Stimulated activated naive CD8-positive, alpha-beta T cell treated with anti-CD3 and anti-CD28 coated beads, Interleukin-15, Interleukin-2, amounts not matched to agents 100 U/mL and 50 U/mL, for 24 hours (primary cell): ENCODE results near the gene YPEL5.
A peak's percentile ranks its signal among the peaks of the same experiment; 100 is the strongest.
"Not testable (repeated sequence)": the region's sequence is repeated elsewhere in the genome, so short reads cannot be mapped to it uniquely, and the experiment has no call there.

Experiments used
- ATAC-seq: fragments of 150-1000 bp; cut with Tn5 transposase; one replicate; pipeline ENCODE4 v1.10.0; 2021
- DNase-seq: peaks from one replicate; pipeline ENCODE4 v3.0.0; 2021

The YPEL5 gene

DNA sequence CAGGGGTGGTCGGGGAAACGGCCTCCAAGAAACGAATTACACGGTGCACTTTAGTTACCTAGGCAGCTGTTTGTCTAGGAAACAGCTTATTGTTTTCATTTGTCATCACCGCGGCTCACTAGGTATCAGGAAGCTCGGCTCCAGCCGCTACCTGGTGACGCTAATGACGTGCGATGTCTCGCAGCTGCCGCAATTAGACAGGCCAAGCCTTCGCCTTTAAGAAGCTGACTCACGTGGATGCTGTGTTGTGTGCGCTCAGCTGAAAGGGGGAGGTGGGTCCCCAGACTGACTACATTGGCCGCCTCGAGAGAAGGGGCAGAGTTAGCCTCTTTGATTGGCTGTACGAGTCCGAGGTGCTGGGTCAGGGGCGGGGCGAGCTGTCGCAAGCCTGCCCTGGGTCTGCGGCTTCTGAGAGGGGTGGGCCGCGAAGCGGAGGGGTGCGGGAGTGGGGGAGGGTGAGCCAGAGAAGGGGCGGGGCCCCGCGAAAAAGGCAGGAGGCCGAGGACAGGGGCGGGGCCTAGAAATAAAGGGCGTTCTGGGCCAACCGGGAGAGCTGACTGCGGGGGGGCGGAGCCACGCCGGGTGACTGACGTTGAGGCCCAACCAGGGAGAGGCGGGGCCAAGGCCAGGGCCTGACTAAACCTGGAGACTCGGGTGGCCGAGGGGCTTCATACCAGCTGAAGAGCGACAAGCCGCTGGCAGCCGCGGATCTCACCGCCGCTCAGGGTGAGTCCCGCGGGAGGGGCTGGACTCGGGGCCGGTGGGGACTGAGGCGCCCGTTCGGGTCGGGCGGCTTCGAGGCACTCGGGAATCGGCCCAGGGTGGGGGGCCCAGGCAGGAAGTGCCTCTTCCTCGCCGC, at the start of gene YPEL5:
TSS of gene YPEL5 (plus strand) at position 671 of the 859 bp plus-strand sequence. CDS start 9,645 bp downstream, outside the sequence.
- peak; percentile 96 for ATAC-seq
- DNase-seq: peak; percentile 99

DNA sequence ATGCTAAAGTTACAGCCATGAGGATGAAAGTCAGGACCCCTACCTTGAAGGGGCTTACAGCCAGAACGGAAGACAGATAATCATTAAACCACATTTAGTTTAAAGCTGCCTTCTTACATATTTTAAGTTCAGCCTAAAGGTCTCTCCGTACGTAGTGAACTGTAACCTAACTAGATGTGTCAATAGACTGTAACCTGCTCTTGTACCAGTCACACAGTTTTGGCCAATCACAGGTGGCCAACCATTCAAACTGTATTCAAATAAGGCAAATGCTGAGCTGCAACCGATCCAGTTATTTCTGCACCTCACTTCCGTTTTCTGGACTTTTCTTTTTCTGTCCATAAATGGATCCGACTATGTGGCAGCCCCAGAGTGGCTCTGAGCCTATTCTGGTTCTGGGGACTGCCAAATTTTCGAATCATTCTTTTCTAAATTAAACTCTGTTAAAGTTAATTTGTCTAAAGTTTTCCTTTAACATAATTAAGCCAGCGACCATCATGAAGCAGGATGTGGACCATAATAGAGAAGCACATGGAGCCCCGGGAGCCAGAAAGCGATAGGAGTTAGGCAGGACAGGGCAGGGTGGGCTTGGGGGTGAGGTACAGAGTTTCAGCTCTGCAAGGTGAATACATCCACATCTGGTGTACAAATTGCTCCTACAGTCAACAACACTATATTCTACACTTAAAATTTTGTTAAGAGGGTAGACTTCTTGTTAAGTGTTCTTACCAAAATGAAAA, 48.4 kb upstream of the YPEL5 start:
- no peak for DNase-seq
- ATAC-seq: no peak

DNA sequence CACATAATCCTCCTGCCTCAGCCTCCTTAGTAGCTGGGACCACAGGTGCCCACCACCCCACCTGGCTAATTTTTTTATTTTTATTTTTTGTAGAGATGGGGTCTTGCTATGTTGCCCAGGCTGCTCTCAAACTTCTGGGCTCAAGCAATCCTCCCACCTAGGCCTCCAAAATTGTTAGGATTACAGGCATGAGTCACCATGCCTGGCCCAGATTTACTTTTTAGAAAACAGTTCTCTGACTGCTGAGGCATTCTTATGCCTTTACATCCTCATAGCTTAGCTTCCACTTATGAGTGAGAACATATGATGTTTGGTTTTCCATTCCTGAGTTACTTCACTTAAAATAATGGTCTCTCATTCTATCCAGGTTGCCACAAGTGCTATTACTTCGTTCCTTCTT, 47.4 kb upstream of the YPEL5 start:
- DNase-seq, ATAC-seq: not testable (repeated sequence)

DNA sequence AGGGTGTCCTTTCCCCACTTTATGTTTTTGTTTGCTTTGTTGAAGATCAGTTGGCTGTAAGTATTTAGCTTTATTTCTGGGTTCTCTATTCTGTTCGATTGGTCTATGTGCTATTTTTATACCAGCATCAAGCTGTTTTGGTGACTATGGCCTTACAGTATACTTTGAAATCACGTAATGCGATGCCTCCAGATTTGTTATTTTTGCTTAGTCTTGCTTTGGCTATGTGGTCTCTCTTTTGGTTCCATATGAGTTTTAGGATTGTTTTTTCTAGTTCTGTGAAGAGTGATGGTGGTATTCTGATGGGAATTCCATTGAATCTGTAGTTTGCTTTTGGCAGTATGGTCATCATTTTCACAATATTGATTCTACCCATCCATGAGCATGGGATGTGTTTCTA, 46.1 kb upstream of the YPEL5 start:
- not testable (repeated sequence) for ATAC-seq, DNase-seq

DNA sequence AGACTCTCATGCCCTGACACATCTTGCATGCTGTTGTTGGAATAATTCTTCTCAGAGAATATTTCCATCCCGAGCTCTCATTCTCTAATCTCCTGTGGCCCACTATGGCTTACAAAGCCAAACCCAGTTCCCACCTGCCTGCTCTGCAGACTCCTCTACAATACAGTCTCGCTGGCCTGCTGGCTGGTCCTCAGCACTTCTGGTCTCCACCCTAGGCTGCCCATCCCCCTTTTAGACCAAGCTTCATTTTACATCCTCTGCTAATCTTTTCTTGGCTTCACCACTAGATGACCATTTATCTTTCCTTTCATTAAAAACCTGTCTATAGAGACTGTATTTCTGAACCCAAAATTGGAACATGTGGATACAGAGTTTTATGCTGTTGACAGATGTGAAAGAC, 42.5 kb upstream of the YPEL5 start:
- no peak for DNase-seq
- ATAC-seq: no peak

DNA sequence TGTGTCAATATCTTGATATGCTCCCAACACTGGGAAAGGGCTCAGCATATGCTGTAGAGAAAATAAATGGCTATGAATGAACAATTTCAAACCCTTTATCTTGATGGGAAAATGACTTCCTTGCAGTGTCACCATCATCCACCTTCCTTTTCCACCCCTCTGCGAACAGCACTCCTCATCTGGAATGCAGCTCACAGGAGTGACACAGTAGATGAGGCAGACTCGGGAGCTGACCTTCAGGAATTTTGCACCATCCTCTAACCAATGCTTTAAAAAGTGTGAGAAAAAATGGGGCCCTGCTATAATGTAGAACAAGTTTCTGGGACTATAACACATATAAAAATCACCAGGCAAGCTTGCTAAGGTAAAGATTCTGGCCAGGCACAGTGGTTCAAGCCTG, 41.3 kb upstream of the YPEL5 start:
- DNase-seq (no peak), ATAC-seq (no peak)

DNA sequence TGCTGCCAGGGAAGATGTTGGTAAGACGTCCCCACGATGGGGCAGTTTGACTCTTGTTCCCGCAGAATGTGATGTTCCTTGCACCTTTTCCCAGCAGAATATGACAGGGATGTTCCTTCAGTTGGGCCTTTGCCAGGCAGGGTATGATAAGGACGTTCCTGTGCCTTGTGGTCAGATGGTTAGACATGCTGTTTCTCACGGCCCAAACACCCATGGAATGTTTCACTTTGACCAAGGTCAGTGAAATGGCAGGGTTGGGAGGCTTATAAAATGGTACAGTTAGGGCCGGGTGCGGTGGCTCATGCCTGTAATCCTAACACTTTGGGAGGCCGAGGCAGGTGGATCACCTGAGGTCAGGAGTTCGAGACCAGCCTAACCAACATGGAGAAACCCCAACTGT, 40.3 kb upstream of the YPEL5 start:
- ATAC-seq (no peak), DNase-seq (no peak)

DNA sequence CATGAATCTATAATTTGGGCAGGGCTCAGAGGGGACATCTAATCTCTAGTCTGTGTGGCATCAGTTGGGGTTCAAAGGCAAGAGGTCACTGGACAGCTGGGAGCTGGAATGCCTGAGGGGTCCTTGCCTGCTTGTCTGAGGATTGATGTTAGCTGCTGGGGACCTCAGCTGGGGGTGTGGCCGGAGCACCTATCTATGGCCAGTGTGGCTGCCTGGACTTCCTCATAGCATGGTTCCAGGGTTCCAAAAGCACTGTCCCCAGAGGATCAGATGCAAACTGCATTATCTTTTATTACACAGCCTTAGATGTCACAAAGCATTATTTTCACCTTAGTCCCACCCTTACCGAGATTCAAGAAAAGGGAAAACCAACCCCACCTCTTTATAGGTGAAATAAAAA, 38.6 kb upstream of the YPEL5 start:
- DNase-seq (no peak), ATAC-seq (no peak)

DNA sequence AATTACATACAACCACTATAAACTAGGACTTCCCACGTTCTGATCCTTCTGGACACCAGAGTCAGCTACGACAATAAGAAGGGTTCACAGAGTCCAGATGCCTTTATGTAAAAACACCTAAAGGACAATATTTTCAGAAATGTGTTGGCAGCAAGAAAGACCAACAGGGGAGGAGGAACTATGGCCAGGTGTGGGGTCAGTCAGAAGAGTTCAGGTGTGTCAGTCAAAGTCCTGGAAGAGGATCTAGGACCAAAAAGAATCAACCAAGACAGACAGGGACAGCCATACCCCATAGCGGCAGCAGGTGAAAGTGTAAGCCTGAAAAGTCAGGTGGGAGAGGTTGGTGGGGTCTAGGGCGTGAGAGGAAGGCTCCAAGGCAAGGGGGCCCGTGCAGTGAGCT, 38.0 kb upstream of the YPEL5 start:
- no peak for ATAC-seq

DNA sequence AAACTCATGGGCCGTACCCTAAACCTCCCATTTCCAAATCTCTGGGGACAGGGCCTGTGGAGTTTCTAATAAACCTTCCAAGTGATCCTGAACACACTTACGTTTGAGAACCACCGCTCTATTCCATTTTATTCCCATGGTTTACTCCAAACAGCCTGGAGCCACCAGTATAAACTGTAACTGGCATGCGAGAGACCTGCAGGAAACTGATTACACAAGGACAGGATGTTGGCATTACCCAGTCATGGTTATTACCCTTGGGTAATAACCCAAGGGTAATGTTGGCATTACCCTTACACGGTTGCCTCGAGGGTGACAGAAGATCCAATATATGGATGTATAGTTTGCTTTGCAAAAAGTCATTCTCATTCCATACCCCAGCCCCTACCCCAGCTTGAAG, 37.0 kb upstream of the YPEL5 start:
- DNase-seq (no peak), ATAC-seq (no peak)

More for the DNA sequence above, 38.0 kb upstream of the YPEL5 start:
- no peak for DNase-seq

DNA sequence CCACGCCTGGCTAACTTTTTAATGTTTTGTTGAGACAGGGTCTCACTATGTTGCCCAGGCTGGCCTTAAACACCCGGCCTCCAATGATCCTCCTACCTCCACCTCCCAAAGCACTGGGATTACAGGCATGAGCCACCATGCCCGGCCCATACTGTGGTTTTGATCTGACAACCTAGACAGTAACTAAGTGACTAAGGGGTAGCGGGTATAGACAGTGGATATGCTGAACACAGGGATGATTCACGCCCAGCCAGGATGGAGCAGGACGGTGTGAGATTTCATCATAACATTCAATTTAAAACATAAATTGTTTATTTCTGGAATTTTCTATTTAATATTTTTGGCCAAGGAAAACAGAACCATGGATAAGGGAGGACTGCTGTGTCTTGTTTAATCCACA, 36.0 kb upstream of the YPEL5 start:
- ATAC-seq (no peak), DNase-seq (no peak)

DNA sequence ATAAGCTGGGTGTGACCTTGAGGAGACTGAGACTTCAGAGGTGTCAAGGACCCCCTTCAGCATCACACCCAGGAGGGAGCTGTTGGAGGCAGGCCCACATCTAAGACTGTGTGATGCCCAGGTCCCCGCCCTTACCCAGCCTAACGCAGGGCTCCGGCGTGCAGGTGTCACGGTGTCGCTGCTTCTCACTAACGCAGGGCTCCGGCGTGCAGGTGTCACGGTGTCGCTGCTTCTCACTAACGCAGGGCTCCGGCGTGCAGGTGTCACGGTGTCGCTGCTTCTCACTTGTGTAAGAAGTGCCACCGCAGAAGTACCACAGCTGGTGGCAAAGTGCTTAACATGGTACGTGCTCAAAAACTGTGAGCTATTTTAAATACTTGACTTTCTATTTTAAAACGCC, 35.6 kb upstream of the YPEL5 start:
- not testable (repeated sequence) for DNase-seq, ATAC-seq

DNA sequence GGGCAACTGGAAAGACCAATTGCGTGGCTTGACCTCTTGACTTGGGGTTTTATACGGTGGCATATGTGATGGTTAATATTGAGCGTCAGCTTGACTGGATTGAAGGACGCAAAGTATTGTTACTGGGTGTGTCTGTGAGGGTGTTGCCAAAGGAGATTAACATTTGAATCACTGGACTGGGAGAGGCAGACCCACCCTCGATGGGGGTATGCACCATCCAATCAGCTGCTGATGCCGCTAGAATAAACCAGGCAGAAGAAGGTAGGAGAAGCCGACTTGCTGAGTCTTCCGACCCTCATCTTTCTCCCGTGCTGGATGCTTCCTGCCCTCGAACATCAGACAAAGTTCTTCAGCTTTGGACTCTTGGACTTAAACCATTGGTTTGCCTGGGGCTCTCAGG, 34.2 kb upstream of the YPEL5 start:
- ATAC-seq: no peak
- no peak for DNase-seq

DNA sequence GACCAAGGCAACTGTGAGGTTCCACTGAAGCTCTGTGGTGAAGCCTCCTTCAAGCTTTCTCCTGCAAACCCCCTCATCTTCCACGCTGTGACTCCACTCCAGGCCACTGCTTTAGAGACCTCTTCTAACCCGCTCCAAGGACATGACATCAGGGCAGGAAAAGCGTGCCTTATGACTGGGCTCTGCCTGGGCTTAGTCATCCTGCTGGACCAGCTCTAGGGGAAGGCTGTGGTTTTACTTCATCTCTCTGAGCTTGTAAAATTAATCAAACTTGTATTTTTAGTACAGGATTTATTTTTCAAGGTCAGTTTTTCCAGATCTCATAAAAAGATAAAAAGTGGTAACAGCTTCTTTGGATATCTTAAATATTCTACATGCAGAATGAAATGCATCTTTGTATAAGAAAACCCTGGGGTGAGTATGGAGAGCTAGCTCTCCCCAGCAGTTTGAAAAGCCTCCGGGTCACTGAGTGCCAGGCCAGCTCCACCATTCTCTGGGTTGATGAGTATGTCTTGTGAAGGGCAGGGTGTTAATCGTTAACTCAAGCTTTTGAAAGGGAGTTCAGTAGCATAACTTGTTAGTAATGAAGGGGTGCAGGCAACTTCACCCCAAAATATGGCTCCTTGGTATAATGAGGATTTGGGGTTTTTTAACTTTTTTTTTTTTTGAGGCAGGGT, 33.1 kb upstream of the YPEL5 start:
- ATAC-seq: no peak
- DNase-seq: no peak

DNA sequence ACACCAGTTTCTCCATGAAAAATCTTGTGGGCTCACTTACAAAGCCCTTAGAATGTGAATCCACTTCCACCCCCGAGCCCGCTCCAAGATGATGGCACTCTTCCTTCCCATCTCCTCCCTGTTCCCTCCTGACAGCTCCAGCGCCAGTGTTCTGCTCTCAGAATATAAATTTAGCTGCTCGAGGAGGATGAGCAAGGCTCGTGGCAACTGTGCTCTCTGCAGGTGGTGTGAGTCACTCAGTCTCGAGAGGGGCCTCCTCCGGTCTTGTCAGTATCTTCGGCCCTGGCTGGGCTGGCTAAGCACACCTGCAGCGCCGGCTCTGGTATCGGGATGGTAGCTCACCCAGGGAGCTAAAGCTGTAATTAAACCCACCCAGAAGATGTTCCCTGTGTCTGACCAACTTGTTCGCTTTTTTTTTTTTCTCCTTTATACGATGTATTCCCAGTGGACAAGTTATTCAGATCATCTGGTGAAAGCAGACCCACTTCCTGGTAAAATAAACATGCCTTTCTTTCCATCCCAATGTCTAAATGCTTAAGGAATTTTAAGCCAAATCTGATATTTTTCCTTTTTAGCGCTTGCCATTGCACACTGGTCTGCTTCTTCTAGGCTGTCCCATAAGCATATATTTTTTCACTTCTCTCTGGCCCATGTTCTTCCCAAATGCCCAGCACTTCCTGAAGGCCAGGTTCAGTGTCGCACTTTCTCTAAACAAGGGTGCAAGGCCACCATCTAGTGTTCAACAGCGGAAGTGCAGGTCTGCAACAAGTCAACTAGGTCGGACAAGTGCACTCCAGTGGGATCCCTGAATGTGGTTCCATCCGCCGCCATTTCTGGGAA, 31.4 kb upstream of the YPEL5 start:
- ATAC-seq (peak; percentile 34), DNase-seq (peak; percentile 77)

DNA sequence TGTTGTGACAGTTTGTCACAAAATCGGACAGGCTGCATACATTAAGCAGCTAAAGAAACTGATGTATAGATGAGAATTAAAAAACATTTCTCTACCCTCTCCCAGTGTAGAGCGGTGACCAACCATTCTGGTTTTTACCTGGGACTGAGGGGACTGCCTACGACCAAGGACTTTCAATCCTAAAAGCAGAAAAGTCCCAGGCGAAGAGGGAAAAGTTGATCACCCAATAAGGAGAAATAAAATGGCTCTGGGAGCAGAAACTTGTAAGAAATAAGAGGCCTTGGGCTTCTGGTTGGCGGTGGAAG, 30.9 kb upstream of the YPEL5 start:
- DNase-seq (no peak), ATAC-seq (no peak)

DNA sequence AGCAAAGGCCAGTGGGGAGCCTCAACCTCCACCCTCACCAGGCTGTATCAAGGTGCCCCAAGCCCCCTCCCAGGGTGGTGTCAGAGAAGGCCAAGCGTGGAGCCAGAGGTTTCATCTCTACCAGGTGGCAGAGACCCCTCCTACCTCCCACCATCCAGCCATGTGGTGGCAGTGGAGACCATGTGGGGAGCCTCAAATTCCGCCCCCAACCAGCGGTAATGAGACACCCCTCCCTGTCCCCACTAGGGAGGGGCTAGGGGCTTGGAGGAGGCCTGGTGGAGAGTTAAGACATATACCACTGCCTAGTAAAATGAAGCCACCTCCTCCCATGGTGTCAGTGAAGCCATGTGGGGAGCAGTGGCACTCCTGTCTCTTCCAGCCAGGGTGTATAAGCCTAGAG, 24.4 kb upstream of the YPEL5 start:
- DNase-seq (no peak), ATAC-seq (no peak)

DNA sequence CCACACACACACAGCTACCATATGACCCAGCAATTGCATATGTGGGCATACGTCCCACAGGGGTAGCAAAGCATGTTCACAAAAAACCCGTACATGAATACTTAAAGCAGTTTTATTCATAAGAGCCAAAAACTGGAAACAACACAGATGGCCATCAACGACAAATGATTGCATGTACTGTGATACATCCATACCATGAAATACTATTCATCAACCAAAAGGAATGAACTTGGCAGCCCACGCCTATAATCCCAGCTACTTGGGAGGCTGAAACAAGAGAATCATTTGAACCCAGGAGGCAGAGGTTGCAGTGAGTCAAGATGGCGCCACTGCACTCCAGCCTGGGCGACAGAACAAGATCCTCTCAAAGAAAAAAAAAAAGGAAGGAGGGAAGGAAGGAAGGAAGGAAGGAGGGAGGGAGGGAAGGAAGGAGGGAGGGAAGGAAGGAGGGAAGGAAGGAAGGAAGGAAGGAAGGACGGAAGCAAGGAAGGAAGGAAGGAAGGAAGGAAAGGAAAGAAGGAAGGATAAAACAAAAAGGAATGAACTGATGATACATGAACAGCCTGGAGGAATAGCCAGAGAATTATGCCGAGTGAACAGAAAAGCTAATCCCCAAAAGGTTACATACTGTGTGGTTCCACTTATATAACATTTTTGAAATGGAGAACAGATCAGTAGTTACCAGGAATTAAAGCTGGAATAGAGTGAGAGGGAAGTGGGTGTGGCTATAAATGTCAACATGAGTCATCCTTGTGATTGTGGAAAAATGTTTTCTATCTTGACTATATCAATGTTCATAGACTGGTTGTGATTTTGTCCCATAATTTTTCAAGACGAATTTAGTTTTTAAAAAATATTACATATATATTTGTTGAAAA, 19.6 kb upstream of the YPEL5 start:
- no peak for ATAC-seq
- DNase-seq: no peak

DNA sequence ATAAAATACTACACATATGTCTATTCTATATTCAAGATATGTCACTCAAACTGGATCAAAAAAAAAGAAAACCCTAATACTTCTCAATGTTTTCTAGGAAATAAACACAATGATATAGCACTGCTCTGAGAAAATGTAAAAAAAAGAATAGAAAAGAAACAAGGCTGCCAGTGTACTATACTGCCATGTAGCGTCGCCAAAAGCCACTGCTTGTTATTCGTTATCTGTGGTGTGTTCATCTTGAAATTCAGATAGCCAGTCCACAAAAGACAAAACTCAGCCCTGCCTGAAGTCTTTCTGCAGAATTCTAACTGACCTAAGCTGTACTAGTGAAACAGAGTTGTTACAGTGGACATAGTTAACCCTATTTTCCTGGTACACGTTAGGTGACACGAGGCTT, 12.2 kb upstream of the YPEL5 start:
- ATAC-seq (no peak), DNase-seq (no peak)

DNA sequence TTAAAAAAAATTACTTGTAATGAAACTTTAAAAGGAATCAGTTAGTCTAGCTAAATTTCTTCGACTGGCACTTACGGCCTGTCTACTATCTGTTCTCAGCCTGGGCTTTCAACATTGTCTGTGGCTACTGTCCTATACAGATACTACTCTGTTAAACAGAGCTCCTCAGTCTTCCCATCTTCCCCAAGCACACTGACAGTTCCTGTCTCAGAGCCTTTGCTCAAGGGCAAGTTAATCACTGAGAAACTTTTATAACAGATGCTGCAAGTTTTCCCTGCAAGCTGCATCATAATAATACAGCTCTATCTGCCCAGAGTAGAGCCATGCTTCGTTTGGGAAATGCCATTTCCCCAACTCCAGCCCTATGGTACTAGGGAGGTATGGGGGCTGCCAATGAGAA, 11.3 kb upstream of the YPEL5 start:
- DNase-seq (no peak), ATAC-seq (no peak)

DNA sequence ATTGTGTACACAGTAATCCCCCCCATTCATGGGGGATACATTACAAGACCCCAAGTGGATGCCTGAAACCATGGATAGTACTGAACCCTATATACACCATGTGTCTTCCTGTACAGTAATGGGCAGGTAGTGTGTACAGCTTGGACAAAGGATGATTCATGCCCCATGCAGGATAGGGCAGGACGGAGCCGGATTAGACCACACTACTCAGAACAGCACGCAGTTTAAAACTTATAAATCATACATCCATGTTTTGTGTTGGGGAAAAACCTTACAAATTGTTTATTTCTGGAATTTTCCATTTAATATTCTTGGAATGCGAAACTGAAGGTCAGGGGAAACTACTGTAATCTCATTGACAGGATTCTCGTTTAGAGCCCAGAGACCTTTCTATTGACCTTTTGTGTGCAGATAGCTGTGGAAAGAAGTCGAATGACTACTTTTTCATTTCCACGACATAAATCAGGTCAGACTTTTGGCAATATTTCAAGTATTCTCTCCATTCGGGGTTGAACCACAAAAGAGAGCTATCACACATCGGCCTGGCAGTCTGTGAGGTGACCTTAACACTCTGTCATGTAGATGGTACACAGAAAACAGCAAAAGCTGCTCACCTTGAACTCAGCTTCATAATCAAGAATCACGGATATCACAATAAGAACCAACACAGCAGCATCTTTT, 9.9 kb upstream of the YPEL5 start:
- DNase-seq (no peak), ATAC-seq (peak; percentile 72)
